Activated CD8-positive, alpha-beta memory T cell treated with anti-CD3 and anti-CD28 coated beads for 24 hours (primary cell): Measurements from ENCODE around the gene PDS5B.
"Not testable (repeated sequence)": the region's sequence is repeated elsewhere in the genome, so short reads cannot be mapped to it uniquely, and the experiment has no call there.

Experiments used
- DNase-seq: peaks from one replicate; pipeline ENCODE4 v3.0.0-alpha.2; 2020

The PDS5B gene

GRCh38 chr13:32729097-32729496, 142.8 kb downstream of the PDS5B start:
- DNase-seq, result not testable (repeated sequence)

GRCh38 chr13:32731074-32731473, 144.8 kb downstream of the PDS5B start:
- no peak for DNase-seq

- no peak for DNase-seq
Measured at GRCh38 chr13:32731576-32731975, 145.3 kb downstream of the PDS5B start.

- DNase-seq, result no peak
Measured at GRCh38 chr13:32733690-32734089, 147.4 kb downstream of the PDS5B start.

- DNase-seq, result no peak
Measured at GRCh38 chr13:32734511-32734910, 148.3 kb downstream of the PDS5B start.

- no peak for DNase-seq
Measured at GRCh38 chr13:32735859-32736258, 149.6 kb downstream of the PDS5B start.

GRCh38 chr13:32736648-32737047, 150.4 kb downstream of the PDS5B start:
- no peak for DNase-seq

- DNase-seq, result no peak
Measured at GRCh38 chr13:32737111-32737571, 150.9 kb downstream of the PDS5B start.

- no peak for DNase-seq
Measured at GRCh38 chr13:32737679-32738078, 151.4 kb downstream of the PDS5B start.

GRCh38 chr13:32745509-32745908, 159.3 kb downstream of the PDS5B start:
- no peak for DNase-seq

GRCh38 chr13:32746474-32746873, 160.2 kb downstream of the PDS5B start:
- no peak for DNase-seq

GRCh38 chr13:32748305-32748704, 162.1 kb downstream of the PDS5B start:
- DNase-seq, result no peak

- no peak for DNase-seq
Measured at GRCh38 chr13:32751340-32751739, 165.1 kb downstream of the PDS5B start.

- DNase-seq, result no peak
Measured at GRCh38 chr13:32752311-32752710, 166.1 kb downstream of the PDS5B start.

- DNase-seq, result no peak
Measured at GRCh38 chr13:32752997-32753606, 166.8 kb downstream of the PDS5B start.

GRCh38 chr13:32754179-32754578, 167.9 kb downstream of the PDS5B start:
- no peak for DNase-seq

- DNase-seq, result no peak
Measured at GRCh38 chr13:32759152-32759551, 172.9 kb downstream of the PDS5B start.

- DNase-seq, result no peak
Measured at GRCh38 chr13:32761472-32761871, 175.2 kb downstream of the PDS5B start.

GRCh38 chr13:32779119-32779518, 192.9 kb downstream of the PDS5B start:
- DNase-seq, result no peak

- DNase-seq, result no peak
Measured at GRCh38 chr13:32781906-32782305, 195.7 kb downstream of the PDS5B start.

GRCh38 chr13:32783067-32783466, 196.8 kb downstream of the PDS5B start:
- no peak for DNase-seq

- no peak for DNase-seq
Measured at GRCh38 chr13:32790731-32791130, 204.5 kb downstream of the PDS5B start.

GRCh38 chr13:32791545-32792172, 205.4 kb downstream of the PDS5B start:
- DNase-seq, result no peak

- no peak for DNase-seq
Measured at GRCh38 chr13:32796754-32797153, 210.5 kb downstream of the PDS5B start.

GRCh38 chr13:32802159-32802558, 215.9 kb downstream of the PDS5B start:
- no peak for DNase-seq
